ENCODE results near the gene CD81.

The CD81 gene

GRCh38 chr11:2422461-2423156 is 45.5 kb downstream of the CD81 start:
- DNase-seq: no peak

- DNase-seq: no peak
Measured at GRCh38 chr11:2423157-2424025, 46.3 kb downstream of the CD81 start.

GRCh38 chr11:2424811-2425495 is 47.8 kb downstream of the CD81 start:
- no peak for DNase-seq

GRCh38 chr11:2425506-2425905 is 48.4 kb downstream of the CD81 start:
- no peak for DNase-seq

GRCh38 chr11:2426221-2426620 is 49.1 kb downstream of the CD81 start:
- no peak for DNase-seq

- no peak for DNase-seq
Measured at GRCh38 chr11:2426826-2427521, 49.9 kb downstream of the CD81 start.

GRCh38 chr11:2427721-2428321 is 50.7 kb downstream of the CD81 start:
- no peak for DNase-seq

GRCh38 chr11:2428322-2428795 is 51.2 kb downstream of the CD81 start:
- peak; percentile 98 for DNase-seq

- DNase-seq: no peak
Measured at GRCh38 chr11:2431395-2431794, 54.3 kb downstream of the CD81 start.

- DNase-seq: no peak
Measured at GRCh38 chr11:2432171-2432621, 55.1 kb downstream of the CD81 start.

- DNase-seq: no peak
Measured at GRCh38 chr11:2432628-2433071, 55.5 kb downstream of the CD81 start.

GRCh38 chr11:2433106-2433925 is 56.2 kb downstream of the CD81 start:
- no peak for DNase-seq

- DNase-seq: no peak
Measured at GRCh38 chr11:2434008-2434407, 56.9 kb downstream of the CD81 start.

- DNase-seq: no peak
Measured at GRCh38 chr11:2434506-2435255, 57.6 kb downstream of the CD81 start.

- no peak for DNase-seq
Measured at GRCh38 chr11:2435288-2436012, 58.3 kb downstream of the CD81 start.

GRCh38 chr11:2436013-2436520 is 59.0 kb downstream of the CD81 start:
- DNase-seq: no peak

GRCh38 chr11:2436521-2437031 is 59.5 kb downstream of the CD81 start:
- no peak for DNase-seq

GRCh38 chr11:2437516-2437915 is 60.4 kb downstream of the CD81 start:
- no peak for DNase-seq

- DNase-seq: no peak
Measured at GRCh38 chr11:2439820-2440219, 62.7 kb downstream of the CD81 start.
